HG02610 (cell line): Measurements from ENCODE around the gene SSRP1.

Experiments
- ATAC-seq: cut with Tn5 transposase; IDR thresholded peaks from one replicate; pipeline ENCODE4 v1.9.1; 2021; ENCODE audit warnings: mild to moderate bottlenecking, moderate library complexity; ENCODE audit not compliant: unreplicated experiment

The SSRP1 gene

GRCh38 chr11:57318178-57318577 lies 17.5 kb downstream of the SSRP1 start:
- ATAC-seq: no peak

GRCh38 chr11:57316017-57316416 lies 19.7 kb downstream of the SSRP1 start:
- ATAC-seq: no peak

- no peak for ATAC-seq
These were observed 20.2 kb downstream of the SSRP1 start for GRCh38 chr11:57315491-57315890.

DNA sequence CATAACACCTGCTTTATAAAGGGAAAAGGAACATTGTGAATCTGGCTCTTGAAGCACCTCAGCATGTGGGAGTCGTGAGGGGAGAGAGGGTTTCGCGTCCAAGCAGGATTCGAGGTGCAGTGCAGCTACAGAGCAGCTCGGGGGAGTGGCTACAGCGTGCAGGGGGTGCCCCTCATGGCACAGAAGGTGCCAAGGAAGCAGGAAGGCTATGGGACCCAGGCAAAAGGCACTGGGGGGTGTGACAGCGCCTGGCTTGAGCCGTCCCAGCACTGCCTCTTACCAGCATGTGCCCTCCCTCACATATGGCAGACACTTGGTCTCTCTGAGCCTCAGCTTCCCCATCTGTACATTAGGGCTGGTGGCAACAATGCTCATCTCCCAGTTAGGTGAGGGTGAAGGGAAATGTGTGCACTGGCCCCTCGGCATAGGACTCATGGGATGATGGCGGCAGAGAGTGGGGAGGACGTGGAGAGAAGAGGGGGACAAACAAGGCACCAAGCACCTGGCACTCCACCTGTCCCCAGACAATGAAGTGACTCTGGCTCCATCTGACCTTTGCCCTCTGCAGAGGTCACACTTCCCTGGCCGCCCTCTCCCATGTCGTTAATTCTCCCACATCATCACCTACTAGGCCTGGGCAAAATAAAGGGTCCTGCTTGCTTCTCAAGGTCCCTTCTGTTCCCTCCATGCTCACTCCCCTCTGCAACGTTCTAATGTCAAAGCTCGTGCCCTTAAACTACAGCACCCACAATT lies 21.3 kb downstream of the SSRP1 start:
- no peak for ATAC-seq

- ATAC-seq: no peak
These were observed 21.9 kb downstream of the SSRP1 start for GRCh38 chr11:57313788-57314135.

DNA sequence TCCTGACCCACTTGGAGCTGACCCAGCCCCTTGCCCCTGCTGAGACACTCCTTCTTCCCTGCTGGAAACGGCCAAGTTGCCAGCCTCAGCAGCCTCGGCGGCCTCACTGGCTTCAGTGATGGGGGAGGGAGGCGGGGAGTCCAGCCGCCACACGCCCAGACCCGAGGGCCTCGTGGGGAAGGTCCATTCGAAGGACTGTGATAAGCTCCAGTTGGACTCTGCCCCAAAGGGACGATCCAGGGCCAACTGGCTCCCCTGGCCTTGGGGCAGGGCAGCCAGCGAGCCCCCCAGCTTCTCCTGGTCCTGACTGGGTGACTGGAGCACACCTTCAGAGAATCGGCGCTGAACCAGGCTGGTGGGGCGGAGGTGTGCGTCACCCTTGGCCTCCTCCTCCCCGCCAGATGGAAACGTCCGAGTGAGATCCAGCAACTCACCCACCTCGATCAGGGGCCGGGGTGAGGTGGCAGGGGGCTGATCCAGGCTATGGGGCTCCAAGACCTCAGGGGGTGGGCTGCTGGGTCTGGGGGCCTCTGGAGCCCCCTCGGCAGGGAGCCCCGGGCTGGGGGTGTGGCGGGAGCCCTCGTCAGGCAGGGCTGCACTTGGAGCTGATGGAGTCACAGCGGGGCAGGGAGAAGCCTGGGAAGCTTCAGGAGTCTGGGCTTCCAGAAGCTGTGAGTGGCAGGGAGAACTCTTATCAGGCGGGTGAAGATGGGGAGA lies 22.5 kb downstream of the SSRP1 start:
- no peak for ATAC-seq

DNA sequence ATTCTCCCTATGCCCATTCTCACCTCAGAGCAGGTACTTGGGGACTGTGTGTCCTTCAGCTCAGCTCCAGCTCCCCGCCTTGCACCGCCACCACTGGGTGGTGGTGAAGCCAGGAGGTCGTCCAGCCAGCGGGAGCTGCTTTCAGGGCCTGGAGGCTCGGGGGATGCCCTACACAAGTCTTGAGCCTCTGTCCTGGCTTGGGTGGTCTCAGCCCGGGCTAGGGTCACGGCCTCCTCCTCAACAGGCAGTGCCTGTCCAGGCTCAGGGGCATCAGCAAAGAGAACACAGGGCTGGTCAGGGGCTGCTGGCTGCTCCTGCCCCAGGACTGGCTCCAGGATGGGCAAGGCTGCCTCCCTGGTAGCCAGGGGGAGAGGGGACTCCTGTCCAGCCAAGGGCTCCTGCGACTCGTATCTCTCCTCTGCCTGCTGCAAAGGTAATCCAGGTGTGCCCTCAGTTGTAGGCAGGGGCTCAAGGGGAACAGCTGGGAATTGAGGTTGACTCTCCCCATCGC lies 23.1 kb downstream of the SSRP1 start:
- no peak for ATAC-seq

DNA sequence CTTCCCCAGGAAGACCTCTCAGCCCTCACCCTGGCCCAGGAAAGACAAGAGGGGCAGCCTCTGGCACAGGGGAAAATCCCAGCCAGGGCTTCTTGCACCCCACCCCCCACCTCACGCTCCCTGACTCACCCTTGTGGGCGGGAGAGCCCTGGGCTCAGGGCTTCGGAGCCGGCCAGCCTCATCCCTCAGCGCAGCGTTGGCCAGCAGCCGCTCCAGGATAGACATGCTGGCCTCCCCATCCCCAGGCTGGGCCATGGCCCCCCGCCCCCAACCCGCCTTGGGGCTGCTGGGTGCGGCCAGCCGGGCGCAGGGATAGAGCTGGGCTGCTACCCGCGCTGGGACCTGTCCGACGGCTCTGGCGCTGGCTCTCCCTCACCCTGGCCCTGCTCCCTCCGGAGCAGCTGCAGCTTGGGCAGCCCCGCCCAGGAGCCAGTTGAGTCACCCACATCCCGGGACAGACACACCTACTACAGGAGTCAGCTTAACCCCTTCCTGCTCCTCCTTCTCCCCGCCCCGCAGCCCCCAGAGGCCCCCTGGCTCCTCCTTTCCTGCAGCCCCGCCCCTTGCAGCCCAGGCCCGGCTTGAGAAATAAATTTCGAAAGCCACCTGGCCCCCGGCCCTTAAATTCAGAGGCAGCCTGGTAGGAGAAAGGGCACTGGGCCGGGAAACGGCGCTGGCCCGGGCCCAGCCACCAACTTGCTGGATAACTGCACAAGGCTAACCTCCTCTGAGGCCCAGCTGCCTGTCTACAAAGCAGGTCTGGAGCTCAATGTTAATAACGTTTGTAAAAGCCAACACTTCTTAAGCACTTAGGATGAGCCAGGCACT lies 24.4 kb downstream of the SSRP1 start:
- ATAC-seq: peak; percentile 99

- no peak for ATAC-seq
These were observed 25.0 kb downstream of the SSRP1 start for GRCh38 chr11:57310630-57311086.

DNA sequence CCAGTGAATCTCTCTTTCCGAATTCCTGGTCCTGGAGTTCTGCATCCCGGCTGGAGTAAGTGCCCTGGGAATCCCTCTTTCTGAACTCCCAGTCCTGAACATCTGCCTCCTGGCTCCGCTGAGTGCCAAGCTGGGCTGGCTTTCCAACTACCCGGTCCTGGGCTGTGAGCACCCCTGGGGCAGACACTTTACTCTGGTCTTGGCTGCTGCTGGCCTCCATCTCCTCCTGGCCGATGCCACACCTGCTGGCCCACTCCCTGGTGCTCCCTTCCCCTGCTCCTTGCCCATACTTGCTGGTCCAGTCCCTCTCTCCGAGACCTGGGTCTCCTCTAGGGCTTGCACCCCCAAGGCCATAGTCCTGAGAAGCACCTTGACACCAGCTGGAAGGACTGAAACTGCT lies 25.6 kb downstream of the SSRP1 start:
- no peak for ATAC-seq

GRCh38 chr11:57309106-57310059 lies 26.3 kb downstream of the SSRP1 start:
- no peak for ATAC-seq

DNA sequence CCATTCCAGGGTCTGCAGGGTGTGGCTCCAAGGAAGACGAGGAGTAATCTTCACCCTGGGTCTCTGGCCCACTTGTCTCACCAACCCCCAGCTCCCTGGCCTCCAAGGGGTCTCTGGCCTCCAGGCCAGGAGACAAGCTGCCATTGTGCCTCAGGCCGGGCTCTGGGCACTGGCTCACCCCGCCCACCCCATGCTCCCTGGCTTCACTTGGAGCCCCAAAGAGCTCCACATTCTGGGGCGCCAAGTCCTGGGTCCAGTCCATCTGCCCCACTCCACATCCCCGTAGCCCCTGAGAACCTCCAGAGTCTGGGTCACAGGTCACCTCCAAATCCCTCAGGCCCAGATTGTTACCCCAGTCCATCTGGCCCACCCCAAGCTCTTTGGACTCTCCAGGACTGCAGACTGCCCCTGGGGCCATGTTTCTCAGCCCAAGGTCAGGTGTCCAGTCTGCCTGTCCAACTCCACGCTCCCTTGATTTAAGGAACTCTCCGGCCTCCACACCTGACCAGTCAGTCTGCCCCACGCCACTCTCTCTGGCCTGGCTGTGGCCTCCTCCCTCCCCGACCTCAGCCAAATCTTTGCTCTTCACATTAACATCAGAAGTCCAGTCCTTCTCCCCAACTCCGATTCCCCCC lies 27.1 kb downstream of the SSRP1 start:
- ATAC-seq: no peak

GRCh38 chr11:57307666-57308270 lies 27.9 kb downstream of the SSRP1 start:
- ATAC-seq: no peak

GRCh38 chr11:57306940-57307565 lies 28.6 kb downstream of the SSRP1 start:
- no peak for ATAC-seq

DNA sequence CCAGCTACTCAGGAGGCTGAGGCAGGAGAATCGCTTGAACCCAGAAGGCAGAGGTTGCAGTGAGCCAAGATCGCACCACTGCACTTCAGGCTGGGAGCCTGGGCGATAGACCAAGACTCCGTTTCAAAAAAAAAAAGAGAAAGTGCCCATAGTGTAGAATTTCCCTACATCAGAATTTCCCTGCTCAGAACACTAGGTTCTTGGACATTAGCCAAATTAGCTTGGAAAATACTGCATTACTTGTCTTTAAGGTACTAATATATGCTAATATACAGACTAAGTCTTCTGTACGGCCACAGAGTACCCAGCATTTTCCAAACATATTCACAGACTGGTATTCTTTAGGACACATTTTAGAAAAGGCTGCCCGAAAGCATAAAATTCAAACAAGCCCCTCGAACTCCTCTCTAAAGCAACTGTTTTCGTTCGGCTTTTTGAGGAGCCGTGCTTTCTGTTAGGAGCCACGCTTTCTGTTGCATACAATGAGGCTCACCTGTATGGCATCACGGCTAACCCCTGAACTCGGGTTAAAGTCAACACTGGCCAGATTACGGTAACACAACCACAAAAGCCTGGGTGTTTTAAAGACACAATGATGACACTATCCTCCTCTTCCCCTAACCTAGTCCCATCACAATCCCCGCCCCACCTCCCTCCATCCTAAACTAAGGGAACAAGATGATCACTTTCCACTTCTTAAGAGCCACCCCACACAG lies 29.4 kb downstream of the SSRP1 start:
- ATAC-seq: no peak

DNA sequence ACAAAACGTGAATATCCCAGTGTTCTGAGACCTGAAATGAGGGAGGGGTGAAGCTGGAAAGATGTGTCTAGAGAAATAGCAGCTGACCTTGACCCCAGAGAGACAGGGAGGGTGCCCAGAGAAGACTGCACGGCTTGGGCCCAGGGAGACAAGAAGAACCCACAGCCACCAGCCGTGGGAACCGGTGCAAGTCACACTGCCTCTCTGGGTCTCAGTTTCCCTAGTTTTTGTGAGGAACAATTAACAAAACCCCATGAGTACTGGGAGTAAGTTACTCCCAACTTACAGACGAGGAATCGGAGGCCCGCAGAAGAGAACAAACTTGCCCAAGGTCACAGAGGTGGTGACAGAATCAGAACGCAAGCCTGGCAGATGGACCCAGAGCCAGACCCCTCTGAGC lies 30.2 kb downstream of the SSRP1 start:
- no peak for ATAC-seq

DNA sequence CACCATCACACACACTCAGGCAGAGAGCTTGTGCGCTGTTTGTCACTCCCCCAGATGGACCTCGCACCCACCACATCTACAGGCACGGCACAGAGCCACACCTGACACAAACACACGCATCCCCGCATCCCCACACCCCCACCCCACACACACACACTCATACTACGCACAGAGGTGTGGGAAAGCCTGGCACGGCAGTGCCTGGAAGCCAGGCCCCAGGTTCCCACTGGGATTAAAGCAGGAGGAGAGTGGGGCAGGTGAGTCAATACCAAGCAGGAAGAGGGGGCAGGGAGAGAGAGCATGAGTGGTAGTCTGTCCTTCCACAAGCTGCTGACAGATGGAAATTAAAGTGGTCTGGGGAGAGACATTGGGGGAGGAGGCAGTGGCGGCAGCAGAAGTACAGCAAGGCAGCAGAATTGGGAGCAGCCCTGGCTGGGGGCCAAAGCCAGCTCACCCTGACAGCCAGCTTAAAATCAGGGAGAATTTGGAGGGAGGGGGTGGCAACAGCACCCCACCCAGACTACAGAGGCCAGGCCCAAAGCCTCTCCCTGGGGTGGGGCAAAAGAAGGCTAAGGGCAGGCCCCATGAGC lies 31.6 kb downstream of the SSRP1 start:
- ATAC-seq: no peak
